Measurements from ENCODE around the gene IMPACT. TPM values are rescaled to one million over a fixed set of nuclear protein-coding genes. Genes with fewer than 3 reads are reported as not detected.

The IMPACT gene
- total RNA-seq (2021; fragmentation: NEBNext Ultra II Directional; extraction: Animal tissue kit (Norgen Biotek cat#: 25700)) (44.6 and 50.6 TPM in 2 replicates), polyA plus RNA-seq (2011; rRNA removed) (19.1 and 31.1 TPM in 2 replicates), polyA minus RNA-seq (2011; rRNA and poly(A)+ RNA removed) (16.7 and 26.9 TPM in 2 replicates)
- polyA plus RNA-seq (2011; cell fraction: cytosol; rRNA removed), result 29.7 TPM
- polyA plus RNA-seq (2011; cell fraction: nucleus; rRNA removed), result 4.6 TPM
- polyA plus RNA-seq (2012, experiment 1 of 2), result 29.2 to 60.2 TPM (median 32.2 TPM) in 4 replicates
- 2.7 TPM for polyA plus RNA-seq (2012, experiment 2 of 2)
- polyA plus RNA-seq (2013, experiment 1 of 2), result 28.5 TPM
- polyA plus RNA-seq (2013, experiment 2 of 2), result 29.3 TPM
- polyA minus RNA-seq (2011; cell fraction: cytosol; rRNA and poly(A)+ RNA removed), result 14.2 TPM
- polyA minus RNA-seq (2011; cell fraction: nucleus; rRNA and poly(A)+ RNA removed), result 17.6 TPM
- long read RNA-seq, experiment 1, transcript IMPACT-201 (11 exons, 3,792 nt), result major isoform, 8 of 41 reads
- long read RNA-seq, experiment 1, partial matches to known transcripts, result 17 of 41 reads
- long read RNA-seq, experiment 1, other reads (novel, unspliced or antisense), result 13 of 41 reads
- long read RNA-seq, experiment 2, transcript IMPACT-201 (11 exons, 3,792 nt), result major isoform, 25 of 43 reads
- long read RNA-seq, experiment 2, transcript IMPACT-207 (12 exons, 3,203 nt), result minor isoform, 5 of 43 reads
- long read RNA-seq, experiment 2, partial matches to known transcripts, result 5 of 43 reads
- long read RNA-seq, experiment 2, other reads (novel, unspliced or antisense), result 8 of 43 reads

- Histone ChIP-seq H4K8ac (ENCODE audit: extremely low read depth, insufficient read depth, low read length) (peak within 1 kb of the TSS; percentile 98), H3K4me3 (ENCODE audit: extremely low read depth in 1 of 4, insufficient read depth in 2 of 4, low read depth in 3 of 4, low read length in 4 of 4) (peak within 1 kb of the TSS; percentile 83 to 94 (median 84)), H3K18ac (ENCODE audit: extremely low read depth, low read length) (peak within 1 kb of the TSS; percentile 89), H4K91ac (replicated peaks; ENCODE audit: insufficient read length, low read length) (peak within 1 kb of the TSS; percentile 72), H3K9ac (replicated peaks in 1 of 4; ENCODE audit: extremely low read depth in 1 of 4, low read depth in 3 of 4, low read length in 3 of 4) (peak within 1 kb of the TSS; percentile 86 to 96 (median 94)), H4K20me1 (replicated peaks in 1 of 2; ENCODE audit: control insufficient read depth in 1 of 2, insufficient read depth in 2 of 2, low read length in 2 of 2) (no peaks in the 10 kb centered on the region), H2BK20ac (ENCODE audit: low read length) (no peak within 1 kb of the TSS), H2AFZ (ENCODE audit: low read length) (peak within 1 kb of the TSS; percentile 27; the same call in 1 of the 2 replicates), H3K14ac (ENCODE audit: insufficient read length) (no peak within 1 kb of the TSS), H3K79me1 (ENCODE audit: low read depth, low read length) (no peaks in the 10 kb centered on the region), H3K23ac (ENCODE audit: insufficient read length) (no peak within 1 kb of the TSS), H3K4me1 (replicated peaks in 1 of 4; ENCODE audit: control insufficient read depth in 3 of 4, insufficient read depth in 4 of 4, low read length in 3 of 4) (peaks cover 0 to 6% (median 1%) of the 10 kb centered on the region in 4 experiments; a peak in 2 of 7 replicates), H3K56ac (replicated peaks; ENCODE audit: insufficient read length, low read depth, low read length) (peak within 1 kb of the TSS; percentile 92), H2BK12ac (ENCODE audit: low read depth, low read length) (no peak within 1 kb of the TSS), H3K9me3 (ENCODE audit: insufficient read depth in 2 of 2, low read depth in 1 of 2, low read length in 1 of 2) (no peaks in the 10 kb centered on the region), H2AK5ac (ENCODE audit: low read depth, low read length) (no peak within 1 kb of the TSS), H3K27me3 (replicated peaks in 1 of 4; ENCODE audit: control insufficient read depth in 3 of 4, extremely low read depth in 1 of 4, insufficient read depth in 3 of 4, low read length in 3 of 4) (no peaks in the 10 kb centered on the region), H3K4ac (replicated peaks; ENCODE audit: insufficient read length, low read depth, low read length) (peak within 1 kb of the TSS; percentile 74), H2BK120ac (replicated peaks; ENCODE audit: low read depth, low read length) (peak within 1 kb of the TSS; percentile 31), H4K5ac (ENCODE audit: insufficient read length, low read depth, low read length) (peak within 1 kb of the TSS; percentile 98), H2BK15ac (ENCODE audit: low read length) (no peak within 1 kb of the TSS), H3K27ac (ENCODE audit: low read depth, low read length) (peak within 1 kb of the TSS; percentile 90), H3K79me2 (ENCODE audit: control insufficient read depth in 1 of 2, insufficient read depth in 2 of 2, low read length in 2 of 2) (peaks cover 0 to 18% of the 10 kb centered on the region in 2 experiments; a peak in 2 of 4 replicates), H3K36me3 (ENCODE audit: control insufficient read depth in 2 of 4, insufficient read depth in 4 of 4, low read length in 3 of 4) (peaks cover 0 to 19% (median 5%) of the 10 kb centered on the region in 4 experiments; a peak in 3 of 8 replicates), H3K4me2 (ENCODE audit: insufficient read depth in 1 of 2, low read depth in 2 of 2, low read length in 2 of 2) (peak within 1 kb of the TSS; percentile 76 to 87), H3K23me2 (ENCODE audit: low read depth, low read length) (peaks cover 3% of the 10 kb centered on the region; the same call in 1 of the 2 replicates), H2BK5ac (ENCODE audit: low read depth, low read length) (peak within 1 kb of the TSS; percentile 93)
- 1% methylated on average over 63 of the region's 82 CpGs; no CpG with 5 or more reads in 1 of the 2 experiments for WGBS, 2 experiments (ENCODE audit: extremely low coverage in 1 of 2, insufficient coverage in 1 of 2, insufficient read length in 1 of 2, insufficient replicate concordance in 2 of 2, low coverage in 1 of 2, low lambda C conversion rate in 2 of 2, missing lambda C conversion rate in 1 of 2)
- FAIRE-seq (no peak), DNase-seq (ENCODE audit: low read depth in 1 of 2, low spot score in 2 of 2) (peak; percentile 81 to 95)
- POLR2A ChIA-PET (ENCODE audit: partially characterized antibody), result interaction anchor here (0.6 to 2.9 kb wide), 26 partner anchors 9 to 326 kb away, joined by 3 to 18 read pairs (median 4); partner anchors contain the start of genes CABYR and OSBPL1A
- CTCF ChIA-PET (ENCODE audit: partially characterized antibody), result interaction anchor here (1.0 to 1.4 kb wide), 2 partner anchors 67 to 132 kb away, joined by 3 to 5 read pairs; no protein-coding TSS in a partner anchor
- TF ChIP-seq TEAD4 (IDR thresholded peaks at IDR 0.05; ENCODE audit: low read depth, low read length) (peak; percentile 36; the same call in 1 of the 2 replicates), RXRA (IDR thresholded peaks at IDR 0.05; ENCODE audit: insufficient read depth, low read depth, low read length) (no peak), TAF1 (IDR thresholded peaks at IDR 0.05; ENCODE audit: low read depth, low read length) (peak; percentile 94), RBBP5 (IDR thresholded peaks at IDR 0.05; ENCODE audit: borderline replicate concordance, low read depth, low read length) (peak; percentile 97), PHF8 (conservative IDR thresholded peaks at IDR 0.05; ENCODE audit: low read depth, low read length) (peak; percentile 92), POU5F1 (IDR thresholded peaks at IDR 0.05; ENCODE audit: low read depth, low read length) (no peak), SP1 (IDR thresholded peaks at IDR 0.05; ENCODE audit: low read depth, low read length) (no peak), KDM5A (IDR thresholded peaks at IDR 0.05; ENCODE audit: low read length) (no peak)
Observed at GRCh38 chr18:24426398-24427294, at the start of gene IMPACT. TSS of gene IMPACT (plus strand) at chr18:24426670. CDS start at chr18:24426757, 87 bp downstream.

Measured in H1 (cell line).